ENCODE data around the gene EGLN3.

EGLN3 gene

DNA sequence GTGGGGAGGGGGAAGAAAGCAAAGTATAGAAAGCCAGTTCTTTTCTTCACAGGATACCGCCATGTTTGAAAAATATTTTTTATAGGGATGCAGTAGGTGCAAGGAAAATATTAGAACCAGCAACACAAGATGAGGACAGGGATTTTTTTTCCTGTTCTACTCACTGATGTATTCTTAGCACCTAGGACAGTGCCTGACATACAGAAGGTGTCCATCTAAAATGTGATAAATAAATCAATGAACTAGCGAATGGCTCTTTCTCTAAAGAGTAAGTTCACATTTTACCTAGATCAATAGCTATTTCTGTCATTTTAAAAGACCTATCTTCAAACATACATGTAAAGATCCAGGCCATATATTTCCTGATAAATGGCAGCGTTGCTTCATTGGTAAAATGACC, 18.8 kb downstream of the EGLN3 start:
- H4K20me1 ChIP-seq (ENCODE audit: insufficient read depth, low read length) = no peaks in the 10 kb centered on the region
- H3K9me3 ChIP-seq (ENCODE audit: insufficient read depth, low read length) = no peaks in the 10 kb centered on the region
- no peak overlapping the region for H2AFZ ChIP-seq (ENCODE audit: low read depth, low read length)
- no peak overlapping the region for H3K9ac ChIP-seq (ENCODE audit: low read length)
- H3K4me3 ChIP-seq (ENCODE audit: low read length) = no peak overlapping the region
- no peaks in the 10 kb centered on the region for H3K4me1 ChIP-seq (ENCODE audit: low read length)
- no peaks in the 10 kb centered on the region for H3K79me2 ChIP-seq (ENCODE audit: low read length)
- no peaks in the 10 kb centered on the region for H3K27me3 ChIP-seq (ENCODE audit: low read depth, low read length)
- H3K27ac ChIP-seq (ENCODE audit: low read length) = no peak overlapping the region
- H3K36me3 ChIP-seq (replicated peaks; ENCODE audit: low read depth, low read length) = no peaks in the 10 kb centered on the region
- no peak overlapping the region for H3K4me2 ChIP-seq (ENCODE audit: low read length)
- TF ChIP-seq, protein P1, sequence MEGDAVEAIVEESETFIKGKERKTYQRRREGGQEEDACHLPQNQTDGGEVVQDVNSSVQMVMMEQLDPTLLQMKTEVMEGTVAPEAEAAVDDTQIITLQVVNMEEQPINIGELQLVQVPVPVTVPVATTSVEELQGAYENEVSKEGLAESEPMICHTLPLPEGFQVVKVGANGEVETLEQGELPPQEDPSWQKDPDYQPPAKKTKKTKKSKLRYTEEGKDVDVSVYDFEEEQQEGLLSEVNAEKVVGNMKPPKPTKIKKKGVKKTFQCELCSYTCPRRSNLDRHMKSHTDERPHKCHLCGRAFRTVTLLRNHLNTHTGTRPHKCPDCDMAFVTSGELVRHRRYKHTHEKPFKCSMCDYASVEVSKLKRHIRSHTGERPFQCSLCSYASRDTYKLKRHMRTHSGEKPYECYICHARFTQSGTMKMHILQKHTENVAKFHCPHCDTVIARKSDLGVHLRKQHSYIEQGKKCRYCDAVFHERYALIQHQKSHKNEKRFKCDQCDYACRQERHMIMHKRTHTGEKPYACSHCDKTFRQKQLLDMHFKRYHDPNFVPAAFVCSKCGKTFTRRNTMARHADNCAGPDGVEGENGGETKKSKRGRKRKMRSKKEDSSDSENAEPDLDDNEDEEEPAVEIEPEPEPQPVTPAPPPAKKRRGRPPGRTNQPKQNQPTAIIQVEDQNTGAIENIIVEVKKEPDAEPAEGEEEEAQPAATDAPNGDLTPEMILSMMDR (IDR thresholded peaks at IDR 0.05; ENCODE audit: low read depth, low read length) = no peak
- no peak for TF ChIP-seq EZH2phosphoT487 (IDR thresholded peaks at IDR 0.05; ENCODE audit: low read depth)

DNA sequence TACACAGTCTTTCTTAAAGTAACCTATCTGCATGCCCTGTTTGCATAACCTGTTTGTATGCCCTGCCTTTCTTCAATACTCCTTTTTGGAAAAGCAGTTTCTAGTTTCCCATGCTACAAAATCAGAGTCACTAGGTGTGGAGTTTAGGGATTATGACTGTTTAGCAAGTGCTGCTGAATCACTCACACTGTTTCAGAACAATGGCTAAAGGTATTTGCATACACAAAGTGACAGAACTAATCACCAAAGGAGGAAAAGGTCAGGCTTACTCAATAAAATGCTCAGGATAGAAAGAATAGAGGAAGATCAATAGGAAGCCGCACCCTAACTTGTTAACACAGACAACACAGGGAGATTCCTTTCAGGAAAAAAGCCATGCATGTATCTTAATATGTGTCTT, 19.4 kb downstream of the EGLN3 start:
- Histone ChIP-seq H3K4me3 (ENCODE audit: low read length) (no peak overlapping the region), H3K36me3 (replicated peaks; ENCODE audit: low read depth, low read length) (no peaks in the 10 kb centered on the region), H3K9me3 (ENCODE audit: insufficient read depth, low read length) (no peaks in the 10 kb centered on the region), H4K20me1 (ENCODE audit: insufficient read depth, low read length) (no peaks in the 10 kb centered on the region), H3K4me1 (ENCODE audit: low read length) (no peaks in the 10 kb centered on the region), H3K4me2 (ENCODE audit: low read length) (no peak overlapping the region), H2AFZ (ENCODE audit: low read depth, low read length) (no peak overlapping the region), H3K27ac (ENCODE audit: low read length) (no peak overlapping the region), H3K79me2 (ENCODE audit: low read length) (no peaks in the 10 kb centered on the region), H3K9ac (ENCODE audit: low read length) (no peak overlapping the region), H3K27me3 (ENCODE audit: low read depth, low read length) (no peaks in the 10 kb centered on the region)
- TF ChIP-seq EZH2phosphoT487 (IDR thresholded peaks at IDR 0.05; ENCODE audit: low read depth) = no peak
- TF ChIP-seq, protein P1 (IDR thresholded peaks at IDR 0.05; ENCODE audit: low read depth, low read length) = no peak

DNA sequence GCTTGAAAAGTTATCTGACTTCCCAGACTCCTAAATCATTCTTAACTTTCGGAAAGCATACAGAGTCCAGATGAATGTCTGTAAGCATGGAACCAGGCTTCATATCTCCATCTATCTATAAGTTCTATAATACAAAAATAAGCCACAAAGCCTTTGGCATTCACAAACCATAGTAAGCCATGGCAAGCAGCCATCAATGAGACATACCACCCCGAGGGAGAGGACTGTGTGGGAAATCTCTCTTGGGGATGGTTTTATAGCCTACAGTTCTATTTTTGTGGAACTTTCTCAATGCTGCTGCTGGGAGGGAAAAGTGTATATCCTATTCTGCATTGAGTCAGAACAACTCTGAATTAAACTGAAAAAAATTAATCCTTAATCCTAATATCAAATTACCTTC, 20.4 kb downstream of the EGLN3 start:
- H3K4me3 ChIP-seq (ENCODE audit: low read length) = no peak overlapping the region
- H3K27ac ChIP-seq (ENCODE audit: low read length) = no peak overlapping the region
- no peaks in the 10 kb centered on the region for H4K20me1 ChIP-seq (ENCODE audit: insufficient read depth, low read length)
- no peaks in the 10 kb centered on the region for H3K4me1 ChIP-seq (ENCODE audit: low read length)
- TF ChIP-seq, protein P1 (IDR thresholded peaks at IDR 0.05; ENCODE audit: low read depth, low read length) = no peak
- TF ChIP-seq EZH2phosphoT487 (IDR thresholded peaks at IDR 0.05; ENCODE audit: low read depth) = no peak
- H3K27me3 ChIP-seq (ENCODE audit: low read depth, low read length) = no peaks in the 10 kb centered on the region
- no peak overlapping the region for H2AFZ ChIP-seq (ENCODE audit: low read depth, low read length)
- H3K79me2 ChIP-seq (ENCODE audit: low read length) = no peaks in the 10 kb centered on the region
- H3K4me2 ChIP-seq (ENCODE audit: low read length) = no peak overlapping the region
- no peaks in the 10 kb centered on the region for H3K9me3 ChIP-seq (ENCODE audit: insufficient read depth, low read length)
- H3K9ac ChIP-seq (ENCODE audit: low read length) = no peak overlapping the region
- no peaks in the 10 kb centered on the region for H3K36me3 ChIP-seq (replicated peaks; ENCODE audit: low read depth, low read length)

DNA sequence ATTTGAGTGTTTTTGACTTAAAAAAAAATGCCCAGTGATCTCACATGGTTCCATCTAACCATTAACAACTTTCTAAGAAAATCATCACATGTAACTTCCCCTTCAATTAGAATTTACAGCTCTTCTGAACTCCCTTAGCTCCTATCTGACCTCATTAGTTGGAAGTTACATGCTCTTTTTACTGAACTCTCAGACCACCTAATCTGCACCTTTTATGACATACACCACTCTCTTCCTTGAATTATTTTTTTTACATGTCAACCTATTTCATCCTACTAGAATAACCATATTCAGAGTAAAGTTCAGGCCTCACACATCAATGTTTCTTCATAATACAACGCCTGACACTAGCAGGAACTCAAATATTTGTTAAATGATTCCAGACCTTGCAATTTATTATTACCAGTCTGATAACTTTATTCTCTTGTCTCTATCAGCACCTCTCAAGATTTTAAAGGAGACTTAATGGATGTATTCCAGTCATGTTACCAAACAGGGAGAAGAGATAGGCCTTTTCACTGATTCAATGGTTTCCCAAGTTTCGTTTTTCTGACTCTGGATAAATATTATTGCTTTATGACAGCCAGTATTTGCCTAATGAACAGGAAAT, 21.0 kb downstream of the EGLN3 start:
- no peak overlapping the region for H3K4me2 ChIP-seq (ENCODE audit: low read length)
- no peaks in the 10 kb centered on the region for H3K79me2 ChIP-seq (ENCODE audit: low read length)
- TF ChIP-seq, protein P1 (IDR thresholded peaks at IDR 0.05; ENCODE audit: low read depth, low read length) = no peak
- TF ChIP-seq EZH2phosphoT487 (IDR thresholded peaks at IDR 0.05; ENCODE audit: low read depth) = no peak
- no peaks in the 10 kb centered on the region for H3K27me3 ChIP-seq (ENCODE audit: low read depth, low read length)
- no peaks in the 10 kb centered on the region for H4K20me1 ChIP-seq (ENCODE audit: insufficient read depth, low read length)
- no peak overlapping the region for H3K9ac ChIP-seq (ENCODE audit: low read length)
- H3K4me1 ChIP-seq (ENCODE audit: low read length) = no peaks in the 10 kb centered on the region
- H3K36me3 ChIP-seq (replicated peaks; ENCODE audit: low read depth, low read length) = no peaks in the 10 kb centered on the region
- no peak overlapping the region for H3K4me3 ChIP-seq (ENCODE audit: low read length)
- no peaks in the 10 kb centered on the region for H3K9me3 ChIP-seq (ENCODE audit: insufficient read depth, low read length)
- H3K27ac ChIP-seq (ENCODE audit: low read length) = no peak overlapping the region
- H2AFZ ChIP-seq (ENCODE audit: low read depth, low read length) = no peak overlapping the region
